Neural progenitor cell (in vitro differentiated cells): Measurements from ENCODE around the gene CHCHD1. TPM values are rescaled to one million over a fixed set of nuclear protein-coding genes. Genes with fewer than 3 reads are reported as not detected.

ENCODE experiments used
- DNase-seq: peaks from one replicate; pipeline ENCODE4 v3.0.0-alpha.2; 2016; ENCODE audit warnings: low spot score
- H2AFZ ChIP-seq: fragments of 200-600 bp; sonication (generic); replicated peaks from 2 replicates; pipeline ENCODE4 v1.6.1; 2016; ENCODE audit warnings: antibody characterized with exemption
- H3F3A ChIP-seq: fragments of 200-600 bp; sonication (generic); 2 replicates; pipeline ENCODE4 v1.6.1; 2016; ENCODE audit warnings: antibody characterized with exemption, low read depth
- H3K27ac ChIP-seq: fragments of 200-600 bp; sonication (generic); 2 replicates; pipeline ENCODE4 v1.5.1; 2016; ENCODE audit warnings: mild to moderate bottlenecking
- H3K27me3 ChIP-seq: fragments of 200-600 bp; sonication (generic); 2 replicates; pipeline ENCODE4 v1.6.1; 2016; ENCODE audit warnings: mild to moderate bottlenecking, moderate library complexity
- H3K36me3 ChIP-seq: fragments of 200-600 bp; sonication (generic); 2 replicates; pipeline ENCODE4 v1.5.1; 2016
- H3K4me1 ChIP-seq: fragments of 200-600 bp; sonication (generic); 2 replicates; pipeline ENCODE4 v1.6.1; 2016; ENCODE audit warnings: mixed run types
- H3K4me2 ChIP-seq: fragments of 200-600 bp; sonication (generic); 2 replicates; pipeline ENCODE4 v1.6.1; 2016
- H3K4me3 ChIP-seq: fragments of 200-600 bp; sonication (generic); 2 replicates; pipeline ENCODE4 v1.5.1; 2016
- H3K79me2 ChIP-seq: fragments of 200-600 bp; sonication (generic); 2 replicates; pipeline ENCODE4 v1.6.1; 2016; ENCODE audit warnings: low read depth
- H3K9ac ChIP-seq: fragments of 200-600 bp; sonication (generic); 2 replicates; pipeline ENCODE4 v1.6.1; 2016
- H3K9me3 ChIP-seq: fragments of 200-600 bp; sonication (generic); 2 replicates; pipeline ENCODE4 v1.5.1; 2016; ENCODE audit warnings: low read depth
- H4K20me1 ChIP-seq: fragments of 200-600 bp; sonication (generic); 2 replicates; pipeline ENCODE4 v1.6.1; 2016; ENCODE audit warnings: low read depth
- H3K27ac Mint-ChIP-seq: 3 replicates; pipeline ENCODE4 v1.8.0; 2021; ENCODE audit warnings: mixed read lengths
- H3K27me3 Mint-ChIP-seq: 2 replicates; pipeline ENCODE4 v1.8.0; 2022; ENCODE audit warnings: low read depth, mild to moderate bottlenecking, inconsistent platforms, moderate library complexity, mixed read lengths; ENCODE audit not compliant: insufficient read depth
- H3K36me3 Mint-ChIP-seq: 3 replicates; pipeline ENCODE4 v1.8.0; 2021; ENCODE audit warnings: mixed read lengths
- H3K4me1 Mint-ChIP-seq: 3 replicates; pipeline ENCODE4 v1.8.0; 2021; ENCODE audit warnings: mixed read lengths
- H3K4me3 Mint-ChIP-seq: 3 replicates; pipeline ENCODE4 v1.8.0; 2021; ENCODE audit warnings: mild to moderate bottlenecking, moderate library complexity, mixed read lengths
- H3K9me3 Mint-ChIP-seq: 3 replicates; pipeline ENCODE4 v1.8.0; 2020; ENCODE audit warnings: mixed read lengths
- EZH2 ChIP-seq: fragments of 200-600 bp; sonication (generic); IDR thresholded peaks from 2 replicates; pipeline ENCODE4 v1.6.1; 2017; ENCODE audit warnings: antibody characterized with exemption, mild to moderate bottlenecking, moderate library complexity
- EZH2phosphoT487 ChIP-seq: fragments of 200-600 bp; sonication (generic); IDR thresholded peaks from 2 replicates; pipeline ENCODE4 v1.6.1; 2017; ENCODE audit warnings: antibody characterized with exemption
- total RNA-seq: library from RNA; depleted of rRNA; stranded (reverse); fragments of >200 nt; gene quantifications from 2 replicates; pipeline ENCODE4 v1.2.3, GENCODE V29; 2015; ENCODE audit warnings: low replicate concordance
- TF ChIP-seq, protein P1 (sequence below): fragments of 200-600 bp; sonication (generic); IDR thresholded peaks from 2 replicates; pipeline ENCODE4 v1.5.1; 2017; ENCODE audit warnings: antibody characterized with exemption, mild to moderate bottlenecking

CHCHD1 gene
- total RNA-seq, 1 donor from 2014 or later: 66.7 TPM

GRCh38 chr10:73796766-73797165 is 14.9 kb downstream of the CHCHD1 start:
- no peak overlapping the region for H3K27ac ChIP-seq
- H3K27ac Mint-ChIP-seq: no peak overlapping the region
- no peaks in the 10 kb centered on the region for H3K27me3 ChIP-seq
- no peaks in the 10 kb centered on the region for H3K9me3 ChIP-seq
- H3K36me3 Mint-ChIP-seq: peaks cover 28% of the 10 kb centered on the region
- no peaks in the 10 kb centered on the region for H3K9me3 Mint-ChIP-seq
- H3K4me2 ChIP-seq: no peak overlapping the region
- H3K4me1 ChIP-seq: no peaks in the 10 kb centered on the region
- no peak overlapping the region for H3K4me3 ChIP-seq
- peaks cover 4% of the 10 kb centered on the region for H3K27me3 Mint-ChIP-seq
- no peaks in the 10 kb centered on the region for H3K4me1 Mint-ChIP-seq
- TF ChIP-seq, protein P1, sequence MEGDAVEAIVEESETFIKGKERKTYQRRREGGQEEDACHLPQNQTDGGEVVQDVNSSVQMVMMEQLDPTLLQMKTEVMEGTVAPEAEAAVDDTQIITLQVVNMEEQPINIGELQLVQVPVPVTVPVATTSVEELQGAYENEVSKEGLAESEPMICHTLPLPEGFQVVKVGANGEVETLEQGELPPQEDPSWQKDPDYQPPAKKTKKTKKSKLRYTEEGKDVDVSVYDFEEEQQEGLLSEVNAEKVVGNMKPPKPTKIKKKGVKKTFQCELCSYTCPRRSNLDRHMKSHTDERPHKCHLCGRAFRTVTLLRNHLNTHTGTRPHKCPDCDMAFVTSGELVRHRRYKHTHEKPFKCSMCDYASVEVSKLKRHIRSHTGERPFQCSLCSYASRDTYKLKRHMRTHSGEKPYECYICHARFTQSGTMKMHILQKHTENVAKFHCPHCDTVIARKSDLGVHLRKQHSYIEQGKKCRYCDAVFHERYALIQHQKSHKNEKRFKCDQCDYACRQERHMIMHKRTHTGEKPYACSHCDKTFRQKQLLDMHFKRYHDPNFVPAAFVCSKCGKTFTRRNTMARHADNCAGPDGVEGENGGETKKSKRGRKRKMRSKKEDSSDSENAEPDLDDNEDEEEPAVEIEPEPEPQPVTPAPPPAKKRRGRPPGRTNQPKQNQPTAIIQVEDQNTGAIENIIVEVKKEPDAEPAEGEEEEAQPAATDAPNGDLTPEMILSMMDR: no peak
- no peak for TF ChIP-seq EZH2
- TF ChIP-seq EZH2phosphoT487: no peak
- no peak overlapping the region for H3K4me3 Mint-ChIP-seq
- DNase-seq: no peak
- no peaks in the 10 kb centered on the region for H3K79me2 ChIP-seq
- H4K20me1 ChIP-seq: no peaks in the 10 kb centered on the region
- no peak overlapping the region for H3K9ac ChIP-seq
- no peaks in the 10 kb centered on the region for H3K36me3 ChIP-seq
- H2AFZ ChIP-seq: no peak overlapping the region
- no peaks in the 10 kb centered on the region for H3F3A ChIP-seq

- no peaks in the 10 kb centered on the region for H3F3A ChIP-seq
- no peaks in the 10 kb centered on the region for H3K9me3 ChIP-seq
- no peak overlapping the region for H3K4me2 ChIP-seq
- no peak overlapping the region for H3K4me3 Mint-ChIP-seq
- H2AFZ ChIP-seq: no peak overlapping the region
- H3K36me3 Mint-ChIP-seq: peaks cover 27% of the 10 kb centered on the region
- H3K4me3 ChIP-seq: no peak overlapping the region
- peaks cover 4% of the 10 kb centered on the region for H3K27me3 Mint-ChIP-seq
- H3K36me3 ChIP-seq: no peaks in the 10 kb centered on the region
- no peak overlapping the region for H3K9ac ChIP-seq
- no peak overlapping the region for H3K27ac Mint-ChIP-seq
- no peaks in the 10 kb centered on the region for H3K4me1 ChIP-seq
- TF ChIP-seq EZH2phosphoT487 (no peak), EZH2 (no peak)
- TF ChIP-seq, protein P1: no peak
- no peaks in the 10 kb centered on the region for H3K79me2 ChIP-seq
- no peak for DNase-seq
- H3K9me3 Mint-ChIP-seq: no peaks in the 10 kb centered on the region
- no peaks in the 10 kb centered on the region for H3K4me1 Mint-ChIP-seq
- no peak overlapping the region for H3K27ac ChIP-seq
- H4K20me1 ChIP-seq: no peaks in the 10 kb centered on the region
- no peaks in the 10 kb centered on the region for H3K27me3 ChIP-seq
Measured at GRCh38 chr10:73797324-73798025, 15.6 kb downstream of the CHCHD1 start.

DNA sequence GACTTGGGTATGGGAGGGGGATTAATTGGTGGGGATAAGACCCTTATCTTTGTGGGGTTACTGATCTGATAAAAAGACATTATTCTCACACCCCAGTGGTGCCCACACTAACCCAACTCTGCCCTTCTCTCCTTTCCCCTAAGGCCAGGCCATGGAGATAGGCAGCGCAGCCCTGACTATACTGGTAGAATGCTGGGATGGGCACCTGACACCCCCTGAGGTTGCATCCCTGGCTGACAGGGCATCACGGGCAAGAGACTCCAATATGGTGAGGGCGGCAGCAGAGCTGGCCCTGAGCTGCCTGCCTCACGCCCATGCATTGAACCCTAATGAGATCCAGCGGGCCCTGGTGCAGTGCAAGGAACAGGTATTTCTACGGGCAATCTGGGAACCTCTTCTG is 16.2 kb downstream of the CHCHD1 start:
- no peaks in the 10 kb centered on the region for H3K27me3 ChIP-seq
- no peak overlapping the region for H3K27ac ChIP-seq
- Mint-ChIP-seq H3K27me3 (peaks cover 4% of the 10 kb centered on the region), H3K27ac (no peak overlapping the region), H3K36me3 (peaks cover 23% of the 10 kb centered on the region), H3K9me3 (no peaks in the 10 kb centered on the region), H3K4me1 (no peaks in the 10 kb centered on the region), H3K4me3 (no peak overlapping the region)
- no peak overlapping the region for H3K9ac ChIP-seq
- no peak for TF ChIP-seq EZH2phosphoT487
- TF ChIP-seq, protein P1: no peak
- TF ChIP-seq EZH2: no peak
- H2AFZ ChIP-seq: no peak overlapping the region
- no peaks in the 10 kb centered on the region for H3K4me1 ChIP-seq
- no peaks in the 10 kb centered on the region for H3K9me3 ChIP-seq
- H3K4me2 ChIP-seq: no peak overlapping the region
- no peaks in the 10 kb centered on the region for H3K36me3 ChIP-seq
- no peaks in the 10 kb centered on the region for H3F3A ChIP-seq
- no peaks in the 10 kb centered on the region for H4K20me1 ChIP-seq
- no peaks in the 10 kb centered on the region for H3K79me2 ChIP-seq
- no peak for DNase-seq
- no peak overlapping the region for H3K4me3 ChIP-seq
